H1 (cell line): Measurements from ENCODE around the gene CMTR1. TPM values are rescaled to one million over a fixed set of nuclear protein-coding genes. Genes with fewer than 3 reads are reported as not detected.
A peak's percentile ranks its signal among the peaks of the same experiment; 100 is the strongest.

Source experiments
- CTCF ChIA-PET: fragments of 300-600 bp; sonication (Branson Sonifier 250); formaldehyde crosslinking; loops from one replicate; lab custom pipeline; 2021; ENCODE audit not compliant: partially characterized antibody; lab: Charles Lee
- POLR2A ChIA-PET: fragments of 300-600 bp; sonication (Branson Sonifier 250); formaldehyde crosslinking; loops from one replicate; lab custom pipeline; 2021; ENCODE audit warnings: inconsistent platforms; ENCODE audit not compliant: partially characterized antibody; lab: Charles Lee
- DNase-seq, 2 experiments: peaks; one replicate each; pipeline versions ENCODE4 v3.0.0 to v3.0.0-alpha.2; 2010 to 2022; ENCODE audit warnings: low spot score in 2 of 2, low read depth in 1 of 2, mixed read lengths in 1 of 2
- FAIRE-seq: peaks from 2 replicates; lab custom pipeline; 2011; peaks lifted over from hg19 to GRCh38; lab: Jason Lieb, UNC
- H2AFZ ChIP-seq: 2 replicates; pipeline ENCODE4 v1.8.1; 2012; ENCODE audit warnings: low read length, inconsistent platforms
- H2AK5ac ChIP-seq: 2 replicates; pipeline ENCODE4 v1.6.1; 2013; ENCODE audit warnings: low read depth, low read length
- H2BK120ac ChIP-seq: replicated peaks from 2 replicates; pipeline ENCODE3; 2013; ENCODE audit warnings: low read depth, low read length, inconsistent platforms
- H2BK12ac ChIP-seq: 2 replicates; pipeline ENCODE4 v1.6.1; 2013; ENCODE audit warnings: low read depth, low read length
- H2BK15ac ChIP-seq: 2 replicates; pipeline ENCODE4 v1.6.1; 2013; ENCODE audit warnings: low read length
- H2BK20ac ChIP-seq: 2 replicates; pipeline ENCODE4 v1.6.1; 2013; ENCODE audit warnings: low read length
- H2BK5ac ChIP-seq: 2 replicates; pipeline ENCODE4 v1.6.1; 2013; ENCODE audit warnings: low read depth, low read length
- H3K14ac ChIP-seq: 2 replicates; pipeline ENCODE4 v1.6.1; 2013; ENCODE audit warnings: inconsistent platforms; ENCODE audit not compliant: insufficient read length
- H3K18ac ChIP-seq: 2 replicates; pipeline ENCODE4 v1.6.1; 2013; ENCODE audit warnings: low read length; ENCODE audit errors: extremely low read depth
- H3K23ac ChIP-seq: 2 replicates; pipeline ENCODE4 v1.6.1; 2013; ENCODE audit warnings: inconsistent platforms; ENCODE audit not compliant: insufficient read length
- H3K23me2 ChIP-seq: 2 replicates; pipeline ENCODE4 v1.6.1; 2013; ENCODE audit warnings: low read depth, low read length
- H3K27ac ChIP-seq: 2 replicates; pipeline ENCODE4 v1.6.1; 2011; ENCODE audit warnings: low read depth, low read length, inconsistent platforms
- H3K27me3 ChIP-seq, 4 experiments: replicated peaks in 1 of 4; 1 replicate in 1 of 4; 2 replicates in 3 of 4; pipeline versions ENCODE4 v1.6.1 to v1.8.1; 2011 to 2013; ENCODE audit warnings: low read length in 3 of 4, mild to moderate bottlenecking in 3 of 4, inconsistent platforms in 2 of 4, mixed read lengths in 2 of 4, moderate library complexity in 1 of 4; ENCODE audit not compliant: control insufficient read depth in 3 of 4, insufficient read depth in 3 of 4; ENCODE audit errors: extremely low read depth in 1 of 4
- H3K36me3 ChIP-seq, 4 experiments: 2 replicates each; pipeline versions ENCODE4 v1.6.1 to v1.8.1; 2011 to 2013; ENCODE audit warnings: mild to moderate bottlenecking in 4 of 4, low read length in 3 of 4, moderate library complexity in 2 of 4, control low read depth in 1 of 4, inconsistent platforms in 1 of 4; ENCODE audit not compliant: insufficient read depth in 4 of 4, control insufficient read depth in 2 of 4
- H3K4ac ChIP-seq: replicated peaks from 2 replicates; pipeline ENCODE3; 2013; ENCODE audit warnings: low read length, low read depth, mixed read lengths, inconsistent platforms; ENCODE audit not compliant: insufficient read length
- H3K4me1 ChIP-seq, 4 experiments: replicated peaks in 1 of 4; 1 replicate in 1 of 4; 2 replicates in 3 of 4; pipeline versions ENCODE4 v1.6.1 to v1.8.1; 2011 to 2013; ENCODE audit warnings: low read length in 3 of 4, inconsistent platforms in 2 of 4, mixed read lengths in 1 of 4; ENCODE audit not compliant: insufficient read depth in 4 of 4, control insufficient read depth in 3 of 4
- H3K4me2 ChIP-seq, 2 experiments: 2 replicates each; pipeline versions ENCODE4 v1.6.1 to v1.8.1; 2011 to 2013; ENCODE audit warnings: low read depth in 2 of 2, low read length in 2 of 2, control low read depth in 1 of 2, inconsistent platforms in 1 of 2, mild to moderate bottlenecking in 1 of 2; ENCODE audit not compliant: insufficient read depth in 1 of 2
- H3K4me3 ChIP-seq, 4 experiments: fragments of 200-600, 300-600 bp in 1 of 4; sonication (generic), shearing (Covaris generic), sonication (Bioruptor Twin) in 1 of 4; 2 replicates each; pipeline versions ENCODE4 v1.5.1 to v1.8.1; 2011 to 2016; ENCODE audit warnings: low read length in 4 of 4, low read depth in 3 of 4, control low read depth in 2 of 4, inconsistent platforms in 2 of 4, mild to moderate bottlenecking in 2 of 4, mixed read lengths in 1 of 4, moderate library complexity in 1 of 4; ENCODE audit not compliant: insufficient read depth in 2 of 4; ENCODE audit errors: extremely low read depth in 1 of 4
- H3K56ac ChIP-seq: replicated peaks from 2 replicates; pipeline ENCODE3; 2013; ENCODE audit warnings: low read depth, mild to moderate bottlenecking, mixed read lengths, low read length, inconsistent platforms; ENCODE audit not compliant: insufficient read length
- H3K79me1 ChIP-seq: 2 replicates; pipeline ENCODE4 v1.6.1; 2013; ENCODE audit warnings: low read depth, low read length, control low read depth
- H3K79me2 ChIP-seq, 2 experiments: 2 replicates each; pipeline versions ENCODE4 v1.6.1 to v1.8.1; 2012 to 2013; ENCODE audit warnings: low read length in 2 of 2, mild to moderate bottlenecking in 2 of 2, inconsistent platforms in 1 of 2; ENCODE audit not compliant: insufficient read depth in 2 of 2, control insufficient read depth in 1 of 2
- H3K9ac ChIP-seq, 4 experiments: replicated peaks in 1 of 4; 1 replicate in 1 of 4; 2 replicates in 3 of 4; pipeline versions ENCODE4 v1.6.1 to v1.8.1; 2011 to 2013; ENCODE audit warnings: low read depth in 3 of 4, low read length in 3 of 4, control low read depth in 2 of 4, mild to moderate bottlenecking in 2 of 4, moderate library complexity in 2 of 4, inconsistent platforms in 1 of 4; ENCODE audit errors: extremely low read depth in 1 of 4
- H3K9me3 ChIP-seq, 2 experiments: 2 replicates each; pipeline versions ENCODE4 v1.6.1 to v1.8.1; 2012 to 2013; ENCODE audit warnings: mild to moderate bottlenecking in 2 of 2, moderate library complexity in 2 of 2, control low read depth in 1 of 2, inconsistent platforms in 1 of 2, low read depth in 1 of 2, low read length in 1 of 2, mixed read lengths in 1 of 2; ENCODE audit not compliant: insufficient read depth in 2 of 2
- H4K20me1 ChIP-seq, 2 experiments: replicated peaks in 1 of 2; 2 replicates each; pipeline versions ENCODE3 to v1.8.1; 2011 to 2013; ENCODE audit warnings: inconsistent platforms in 2 of 2, low read length in 2 of 2, mild to moderate bottlenecking in 1 of 2; ENCODE audit not compliant: insufficient read depth in 2 of 2, control insufficient read depth in 1 of 2
- H4K5ac ChIP-seq: 2 replicates; pipeline ENCODE4 v1.6.1; 2013; ENCODE audit warnings: low read length, low read depth, mixed read lengths, inconsistent platforms; ENCODE audit not compliant: insufficient read length
- H4K8ac ChIP-seq: 2 replicates; pipeline ENCODE4 v1.8.0; 2013; ENCODE audit warnings: mild to moderate bottlenecking, moderate library complexity, low read length, inconsistent platforms; ENCODE audit not compliant: insufficient read depth; ENCODE audit errors: extremely low read depth
- H4K91ac ChIP-seq: replicated peaks from 2 replicates; pipeline ENCODE3; 2013; ENCODE audit warnings: low read length, mixed read lengths, inconsistent platforms; ENCODE audit not compliant: insufficient read length
- CTCF ChIP-seq, 3 experiments: IDR thresholded peaks; 1 replicate in 2 of 3; 2 replicates in 1 of 3; pipeline versions ENCODE4 v1.5.1 to v1.6.1; 2011; ENCODE audit warnings: low read length in 3 of 3, mild to moderate bottlenecking in 3 of 3, inconsistent platforms in 2 of 3, low read depth in 1 of 3, moderate library complexity in 1 of 3; ENCODE audit not compliant: insufficient read depth in 1 of 3; ENCODE audit errors: control extremely low read depth in 1 of 3
- EGR1 ChIP-seq: IDR thresholded peaks from 2 replicates; pipeline ENCODE4 v1.6.1; 2011; ENCODE audit warnings: low read depth, low read length, borderline replicate concordance
- FOSL1 ChIP-seq: IDR thresholded peaks from 2 replicates; pipeline ENCODE4 v1.6.1; 2011; ENCODE audit warnings: mild to moderate bottlenecking, low read depth, low read length, moderate library complexity; ENCODE audit not compliant: insufficient read depth
- JUN ChIP-seq: IDR thresholded peaks from 2 replicates; pipeline ENCODE4 v1.6.1; 2011; ENCODE audit warnings: low read depth, mild to moderate bottlenecking, improper control_type of control experiment, low read length
- POLR2A ChIP-seq, 2 experiments: IDR thresholded peaks; 1 replicate in 1 of 2; 2 replicates in 1 of 2; pipeline ENCODE4 v1.6.1; 2011; ENCODE audit warnings: low read depth in 2 of 2, low read length in 2 of 2, mild to moderate bottlenecking in 2 of 2; ENCODE audit errors: control extremely low read depth in 1 of 2
- RAD21 ChIP-seq, 2 experiments: IDR thresholded peaks in 1 of 2; conservative IDR thresholded peaks in 1 of 2; 2 replicates each; pipeline ENCODE4 v1.6.1; 2011; ENCODE audit warnings: low read depth in 2 of 2, low read length in 2 of 2, improper control_type of control experiment in 1 of 2, inconsistent platforms in 1 of 2, mild to moderate bottlenecking in 1 of 2, moderate library complexity in 1 of 2
- RBBP5 ChIP-seq: IDR thresholded peaks from 2 replicates; pipeline ENCODE4 v1.7.1; 2012; ENCODE audit warnings: low read depth, mild to moderate bottlenecking, inconsistent platforms, low read length, moderate library complexity, borderline replicate concordance
- SP1 ChIP-seq: IDR thresholded peaks from 2 replicates; pipeline ENCODE4 v1.6.1; 2011; ENCODE audit warnings: low read depth, low read length
- SRF ChIP-seq: IDR thresholded peaks from 2 replicates; pipeline ENCODE4 v1.6.1; 2011; ENCODE audit warnings: mild to moderate bottlenecking, low read depth, low read length, moderate library complexity
- TEAD4 ChIP-seq: IDR thresholded peaks from 2 replicates; pipeline ENCODE4 v1.6.1; 2012; ENCODE audit warnings: low read depth, low read length, inconsistent platforms, mixed read lengths
- WGBS, 2 experiments: shearing (Covaris generic) in 1 of 2; methylation state at CpG; one replicate each; pipeline versions ENCODE4 v1.1.6 to v1.1.7; 2013 to 2015; ENCODE audit warnings: low lambda C conversion rate in 2 of 2, mixed read lengths in 2 of 2, inconsistent platforms in 1 of 2, low coverage in 1 of 2, missing lambda C conversion rate in 1 of 2; ENCODE audit not compliant: insufficient replicate concordance in 2 of 2, insufficient coverage in 1 of 2, insufficient read length in 1 of 2; ENCODE audit errors: extremely low coverage in 1 of 2, missing lambda C conversion rate in 1 of 2; 5-methylcytosine and 5-hydroxymethylcytosine counted together
- polyA plus RNA-seq, 7 experiments: library from polyadenylated mRNA; depleted of rRNA in 3 of 7; stranded (reverse) in 5 of 7; unstranded in 2 of 7; fragments of >200 nt in 5 of 7; fragments of 200-250 nt in 2 of 7; gene quantifications; 1 replicate in 5 of 7; 2 replicates in 1 of 7; 4 replicates in 1 of 7; pipeline versions ENCODE4 v1.2.1 to v1.2.3, GENCODE V29; 2011 to 2013; ENCODE audit warnings: missing spikeins in 2 of 7, mixed read lengths in 2 of 7
- total RNA-seq: library from RNA; stranded (reverse); fragmentation: NEBNext Ultra II Directional; extraction: Animal tissue kit (Norgen Biotek cat#: 25700); gene quantifications from 2 replicates; pipeline ENCODE4 v1.2.1, GENCODE V29; 2021

CMTR1 gene
- total and polyA plus RNA-seq, 2 of the 8 experiments (the other 6 are each of a cell fraction or from before 2014, with no cell fraction given), result 15.2 to 33.1 TPM

GRCh38 chr6:37514837-37515236 is 81.8 kb downstream of the CMTR1 start:
- Histone ChIP-seq H3K9ac (no peak overlapping the region), H3K23me2 (peaks cover 5% of the 10 kb centered on the region), H3K4me3 (no peak overlapping the region), H3K4ac (no peak overlapping the region), H3K4me2 (no peak overlapping the region), H3K79me1 (no peaks in the 10 kb centered on the region), H4K91ac (peak overlapping the region; percentile 44), H4K20me1 (no peaks in the 10 kb centered on the region), H2BK20ac (0 out of 2 replicates have a peak overlapping the region, but pooled peaks have one; percentile 57), H3K27ac (no peak overlapping the region), H2AK5ac (no peak overlapping the region), H3K56ac (no peak overlapping the region), H3K18ac (no peak overlapping the region; the same call in 1 of the 2 replicates), H3K9me3 (no peaks in the 10 kb centered on the region), H3K23ac (no peak overlapping the region), H2BK5ac (no peak overlapping the region), H3K27me3 (peaks cover 0 to 29% (median 21%) of the 10 kb centered on the region in 4 experiments; a peak in 6 of 7 replicates), H2BK120ac (no peak overlapping the region), H3K36me3 (no peaks in the 10 kb centered on the region), H3K14ac (no peak overlapping the region), H4K8ac (no peak overlapping the region), H2BK12ac (0 out of 2 replicates have a peak overlapping the region, but pooled peaks have one; percentile 45), H4K5ac (no peak overlapping the region), H3K79me2 (no peaks in the 10 kb centered on the region), H2BK15ac (peak overlapping the region; percentile 75; the same call in 1 of the 2 replicates), H3K4me1 (peaks cover 2 to 48% (median 39%) of the 10 kb centered on the region in 4 experiments), H2AFZ (no peak overlapping the region)
- WGBS, 2 experiments, result 85% methylated on average over 6 of the region's 7 CpGs; no CpG with 5 or more reads in 1 of the 2 experiments
- DNase-seq (no peak), FAIRE-seq (no peak)
- no peak for TF ChIP-seq RAD21 (IDR thresholded peaks at IDR 0.05 in 1 of 2, conservative IDR thresholded peaks at IDR 0.05 in 1 of 2; ENCODE audit: low read depth in 2 of 2, low read length in 2 of 2)
- TF ChIP-seq RBBP5, result no peak
- TF ChIP-seq JUN, result no peak
- no peak for TF ChIP-seq CTCF (IDR thresholded peaks at IDR 0.05; ENCODE audit: control extremely low read depth in 1 of 3, insufficient read depth in 1 of 3, low read depth in 1 of 3, low read length in 3 of 3)
- TF ChIP-seq POLR2A (IDR thresholded peaks at IDR 0.05; ENCODE audit: control extremely low read depth in 1 of 2, low read depth in 2 of 2, low read length in 2 of 2), result no peak
- TF ChIP-seq TEAD4, result no peak
- no peak for TF ChIP-seq EGR1
- no peak for TF ChIP-seq FOSL1
- no peak for TF ChIP-seq SRF
- no peak for TF ChIP-seq SP1
- ChIA-PET POLR2A (interaction anchor here (1.6 kb wide), 1 partner anchor 21 kb away, joined by 4 read pairs; no protein-coding TSS in a partner anchor), CTCF (interaction anchor here (0.9 to 2.8 kb wide), 2 partner anchors 12 to 27 kb away, joined by 3 to 14 read pairs; no protein-coding TSS in a partner anchor)
